Body of pancreas (tissue), 4 donors: ENCODE measurements around the gene PPP2R2B. TPM values are rescaled to one million over a fixed set of nuclear protein-coding genes. Genes with fewer than 3 reads are reported as not detected.

Experiments
- ATAC-seq: fragments of 150-250 bp; one replicate; pipeline ENCODE4 v1.9.1; 2016
- DNase-seq, 4 donors: peaks; one replicate each; pipeline ENCODE4 v3.0.0-alpha.2; 2019
- H3K27ac ChIP-seq, 4 donors: fragments of 200-600 bp; sonication (generic); 1 replicate in 3 of 4; 2 replicates in 1 of 4; pipeline versions ENCODE4 v1.5.1 to v1.6.1; 2016 to 2019; ENCODE audit warnings: mild to moderate bottlenecking in 1 of 4, mixed read lengths in 1 of 4, moderate library complexity in 1 of 4
- H3K27me3 ChIP-seq, 2 donors: fragments of 200-600 bp; sonication (generic); one replicate each; pipeline ENCODE4 v1.6.0; 2016; ENCODE audit warnings: mild to moderate bottlenecking in 1 of 2
- H3K36me3 ChIP-seq, 2 donors: fragments of 200-600 bp; sonication (generic); replicated peaks in 1 of 2; 2 replicates each; pipeline ENCODE4 v1.5.1; 2016; ENCODE audit warnings: low read depth in 2 of 2; ENCODE audit not compliant: insufficient read depth in 1 of 2
- H3K4me1 ChIP-seq: fragments of 200-600 bp; sonication (generic); one replicate; pipeline ENCODE4 v1.6.0; 2016
- H3K4me3 ChIP-seq, 2 donors: fragments of 200-600 bp; sonication (generic); 1 replicate in 1 of 2; 2 replicates in 1 of 2; pipeline ENCODE4 v1.5.1; 2016 to 2019
- H3K9me3 ChIP-seq, 3 donors: fragments of 200-600 bp; sonication (generic); 1 replicate in 2 of 3; 2 replicates in 1 of 3; pipeline ENCODE4 v1.5.1; 2016
- CTCF ChIP-seq, 7 experiments: fragments of 450-650 bp in 4 of 7; fragments of 200-600 bp in 3 of 7; sonication (generic) in 3 of 7; IDR thresholded peaks; one replicate each; pipeline ENCODE4 v1.5.1; 2016 to 2019; ENCODE audit warnings: antibody characterized with exemption in 7 of 7
- POLR2A ChIP-seq, 3 donors: fragments of 450-650 bp; IDR thresholded peaks; one replicate each; pipeline ENCODE4 v1.6.1; 2016; ENCODE audit warnings: antibody characterized with exemption in 3 of 3, mild to moderate bottlenecking in 2 of 3
- WGBS, 2 donors: methylation state at CpG; one replicate each; pipeline ENCODE4 v1.1.5; 2017; 5-methylcytosine and 5-hydroxymethylcytosine counted together
- intact Hi-C: fragments of 100-400 bp; cut with DNase I; formaldehyde crosslinking; loops from one replicate; pipeline ENCODE4 v1.15.1; 2023
- total RNA-seq, 2 donors: library from RNA; depleted of rRNA; stranded (reverse); fragments of >200 nt; gene quantifications; one replicate each; pipeline ENCODE4 v1.1.0, GENCODE V29; 2016

The PPP2R2B gene
- total RNA-seq, 2 donors from 2014 or later = 0.26 TPM; not detected in 1

DNA sequence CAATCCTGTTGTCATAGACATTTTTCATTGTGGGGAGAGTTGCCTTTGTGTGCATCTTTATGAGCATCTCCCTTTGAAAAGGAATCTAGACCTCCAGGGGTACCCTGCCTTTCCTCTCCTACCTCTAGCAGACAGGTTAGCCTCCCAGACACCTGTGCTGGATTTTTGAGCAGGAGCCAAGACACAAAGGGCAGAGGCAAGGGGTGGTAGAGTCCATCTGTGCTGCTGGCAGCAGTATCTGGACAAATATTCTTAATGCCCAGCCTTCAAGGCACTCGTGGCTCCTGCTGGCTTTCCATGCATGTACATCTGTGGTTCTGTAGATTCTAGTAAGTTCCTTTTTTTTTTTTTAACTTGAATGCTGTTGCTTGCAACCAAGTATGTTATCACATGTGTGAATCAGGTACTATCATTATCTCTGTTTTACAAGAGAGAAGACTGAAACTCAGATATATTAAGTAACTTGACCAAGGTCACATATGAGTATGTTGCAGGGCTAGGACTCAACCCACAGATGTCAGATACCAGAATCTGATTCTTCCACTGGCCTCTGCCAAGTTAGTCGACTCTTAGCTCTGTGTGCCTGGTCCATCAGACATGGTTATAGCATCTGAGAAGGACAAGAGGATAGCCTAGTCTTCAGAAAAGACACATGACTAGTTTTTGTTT, 329.6 kb downstream of the PPP2R2B start:
- Histone ChIP-seq H3K36me3 (no peaks in the 10 kb centered on the region), H3K27me3 (no peaks in the 10 kb centered on the region), H3K4me1 (no peaks in the 10 kb centered on the region), H3K4me3 (no peak overlapping the region), H3K27ac (no peak overlapping the region), H3K9me3 (no peaks in the 10 kb centered on the region)
- no peak for DNase-seq
- WGBS, 2 donors = 19 to 33% methylated on average over 2 of the region's 2 CpGs
- intact Hi-C loops = no loop called here
- TF ChIP-seq CTCF (IDR thresholded peaks at IDR 0.05) (no peak), POLR2A (IDR thresholded peaks at IDR 0.05) (no peak)
- ATAC-seq = no peak

DNA sequence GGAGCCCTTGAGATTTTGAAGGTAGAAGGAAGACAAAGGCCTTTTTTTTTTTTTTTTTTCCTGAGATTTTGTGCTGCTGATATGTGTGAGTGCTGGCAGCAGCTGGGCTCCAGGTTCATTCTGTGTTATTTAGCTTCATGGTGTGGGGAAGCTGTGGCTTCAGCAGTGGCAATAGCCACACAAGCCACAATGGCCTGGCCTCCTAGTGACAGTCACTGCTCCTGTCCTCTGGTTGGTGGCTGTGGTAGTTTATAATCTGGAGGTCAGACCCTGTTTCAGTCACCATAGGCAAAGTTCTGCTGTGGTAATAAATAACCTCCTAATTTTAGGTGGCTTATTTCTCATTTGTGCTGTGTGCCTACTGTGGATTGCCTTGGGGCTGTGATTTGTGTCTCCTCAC, 334.3 kb downstream of the PPP2R2B start:
- no peak for TF ChIP-seq CTCF (IDR thresholded peaks at IDR 0.05)
- no peak for TF ChIP-seq POLR2A (IDR thresholded peaks at IDR 0.05)
- Histone ChIP-seq H3K9me3 (no peaks in the 10 kb centered on the region), H3K27ac (no peak overlapping the region), H3K4me1 (no peaks in the 10 kb centered on the region), H3K4me3 (no peak overlapping the region), H3K36me3 (no peaks in the 10 kb centered on the region), H3K27me3 (no peaks in the 10 kb centered on the region)
- ATAC-seq = no peak
- no peak for DNase-seq
- intact Hi-C loops = loop anchor here (2.0 kb wide), 1 partner anchor 423 kb away; no protein-coding TSS in a partner anchor

DNA sequence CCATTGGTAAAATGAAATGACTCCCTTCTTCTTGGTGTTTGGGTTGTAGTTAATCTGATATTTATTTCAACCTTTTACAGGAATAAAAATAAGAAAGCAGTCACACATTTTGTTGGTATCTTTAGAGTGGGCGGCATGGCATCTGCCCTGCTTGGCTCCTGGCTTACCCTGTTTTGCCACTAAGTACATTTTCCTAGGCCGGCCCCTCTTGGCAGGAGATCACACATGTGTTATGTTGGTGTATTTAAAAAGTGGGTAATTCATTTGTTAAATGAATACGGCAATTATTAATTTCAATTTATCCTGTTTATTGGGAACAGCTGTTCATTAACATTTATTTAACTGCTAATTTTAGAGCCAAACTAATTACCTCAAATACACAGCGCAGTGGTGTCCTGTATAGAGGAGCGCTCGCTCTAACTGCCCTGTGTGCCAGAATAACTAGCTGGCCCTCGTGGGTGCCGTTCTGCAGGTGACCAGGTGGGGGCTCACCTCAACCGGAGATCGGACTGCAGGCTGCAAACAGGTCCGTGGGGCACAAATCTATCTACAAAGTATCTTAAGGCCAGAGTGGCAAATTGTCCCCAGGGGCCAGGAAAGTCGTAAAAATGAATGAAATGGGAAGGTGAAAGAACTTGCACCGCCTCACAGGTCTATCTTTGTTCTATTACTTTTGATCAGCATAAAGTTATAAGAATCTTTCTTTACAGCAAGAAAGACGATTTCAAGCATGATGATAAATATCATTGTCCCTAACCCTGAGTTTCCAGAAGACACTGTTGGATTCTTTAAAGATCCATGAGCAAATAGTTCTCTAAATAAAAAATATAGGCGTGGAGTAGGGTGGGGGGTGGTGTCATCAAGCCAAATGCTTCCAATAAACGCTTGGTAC, 336.4 kb downstream of the PPP2R2B start:
- H3K9me3 ChIP-seq = no peaks in the 10 kb centered on the region
- 17 to 19% methylated on average over 16 of the region's 16 CpGs for WGBS, 2 donors
- H3K36me3 ChIP-seq = no peaks in the 10 kb centered on the region
- no peak overlapping the region for H3K27ac ChIP-seq
- no peaks in the 10 kb centered on the region for H3K4me1 ChIP-seq
- ATAC-seq (peak; percentile 91), DNase-seq (peak; percentile 77 to 85 (median 80))
- H3K27me3 ChIP-seq = no peaks in the 10 kb centered on the region
- TF ChIP-seq POLR2A (IDR thresholded peaks at IDR 0.05) = no peak
- peak; percentile 79 to 85 (median 83) for TF ChIP-seq CTCF (IDR thresholded peaks at IDR 0.05)
- intact Hi-C loops = no loop called here
- no peak overlapping the region for H3K4me3 ChIP-seq

DNA sequence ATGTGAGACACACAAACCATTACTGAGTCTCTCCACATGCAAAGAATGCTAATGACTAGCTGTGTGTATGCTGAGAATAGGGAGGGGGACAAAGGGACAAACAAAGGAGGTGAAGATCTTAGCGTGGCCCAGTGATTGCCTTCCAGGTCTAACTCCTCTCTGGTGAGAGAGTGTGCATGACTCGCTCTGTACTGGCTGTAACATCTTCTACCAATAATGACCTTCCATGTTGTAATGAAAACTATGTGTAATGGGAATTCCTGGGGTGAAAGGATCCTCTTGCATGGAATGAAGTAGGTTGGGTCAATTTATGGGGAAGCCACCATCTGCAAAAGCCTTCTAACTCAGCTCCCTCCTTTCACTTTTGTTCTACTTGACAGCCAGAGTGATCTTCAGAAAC, 338.1 kb downstream of the PPP2R2B start:
- intact Hi-C loops = no loop called here
- WGBS, 2 donors = 67 to 83% methylated on average over 2 of the region's 2 CpGs
- no peak overlapping the region for H3K4me3 ChIP-seq
- H3K9me3 ChIP-seq = no peaks in the 10 kb centered on the region
- ATAC-seq = no peak
- H3K4me1 ChIP-seq = no peaks in the 10 kb centered on the region
- no peak for TF ChIP-seq POLR2A (IDR thresholded peaks at IDR 0.05)
- TF ChIP-seq CTCF (IDR thresholded peaks at IDR 0.05) = no peak
- H3K27me3 ChIP-seq = no peaks in the 10 kb centered on the region
- DNase-seq = no peak
- H3K27ac ChIP-seq = no peak overlapping the region
- H3K36me3 ChIP-seq = no peaks in the 10 kb centered on the region
